Measurements from ENCODE around the gene FKBP14. TPM values are rescaled to one million over a fixed set of nuclear protein-coding genes. Genes with fewer than 3 reads are reported as not detected.

Gene FKBP14
- total and polyA plus RNA-seq, 9 of the 15 experiments (the other 6 are each of a cell fraction or from before 2014, with no cell fraction given): 5.3 to 27.9 (median 14.3) TPM

DNA sequence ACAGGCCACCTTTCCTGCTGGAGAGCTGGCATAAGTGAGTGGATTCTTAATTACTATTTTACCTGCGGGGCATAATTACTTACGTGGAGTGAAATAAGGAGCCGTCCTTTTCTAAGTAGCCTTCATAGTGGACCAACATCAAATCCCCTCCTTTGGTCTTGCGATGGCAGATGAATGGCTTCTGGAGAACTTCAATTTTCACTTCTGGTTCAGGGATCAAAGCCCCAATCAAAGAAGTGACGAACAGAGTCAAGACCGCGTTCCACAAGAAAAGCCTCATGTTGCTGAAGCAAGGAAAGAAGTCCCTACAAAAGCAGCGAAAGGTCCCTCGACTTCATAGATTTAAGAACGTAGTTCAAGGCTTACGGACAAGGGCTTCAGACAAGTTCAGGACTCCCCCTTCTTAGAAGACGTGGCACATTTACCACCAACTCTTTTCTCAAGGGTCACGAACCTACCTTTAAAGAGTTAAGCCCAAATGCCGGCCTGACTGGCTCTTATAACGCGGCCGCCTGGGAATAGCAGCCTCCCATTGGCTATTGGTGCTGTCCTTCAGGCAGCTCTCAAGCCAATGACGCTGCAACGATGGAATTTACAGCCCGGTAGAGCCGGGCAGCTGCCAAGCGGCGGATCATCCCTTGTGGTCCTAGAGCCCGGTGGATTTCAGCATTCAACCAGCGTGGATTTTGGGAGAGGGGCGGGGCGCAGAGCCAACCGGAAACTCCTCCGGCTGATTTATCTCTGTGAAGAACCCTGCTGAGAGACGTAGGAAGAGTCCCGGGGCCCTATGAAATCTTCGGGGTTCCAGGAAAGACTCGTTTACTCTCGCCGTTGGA is at the start of gene FKBP14 (continued):
- TF ChIP-seq SRSF9 (IDR thresholded peaks at IDR 0.05; ENCODE audit: borderline replicate concordance, low read depth, low read length) (no peak), PTTG1 (tag; IDR thresholded peaks at IDR 0.05; ENCODE audit: low read depth) (no peak), WHSC1 (IDR thresholded peaks at IDR 0.05; ENCODE audit: low read length) (no peak), CBX5 (IDR thresholded peaks at IDR 0.05; ENCODE audit: borderline replicate concordance, low read depth) (no peak), ZNF717 (CRISPR knock-in tag; IDR thresholded peaks at IDR 0.05) (no peak), RCOR1 (IDR thresholded peaks at IDR 0.05; ENCODE audit: borderline replicate concordance in 1 of 2, low read depth in 2 of 2, low read length in 2 of 2) (peak in 1 of 2 experiments; percentile 82; a peak in 2 of 4 replicates), KDM2B (CRISPR knock-in tag; IDR thresholded peaks at IDR 0.05) (no peak), ZNF584 (CRISPR knock-in tag; IDR thresholded peaks at IDR 0.05; ENCODE audit: low read depth) (no peak), ZNF586 (CRISPR knock-in tag; conservative IDR thresholded peaks at IDR 0.05) (no peak), EZH2 (IDR thresholded peaks at IDR 0.05; ENCODE audit: borderline replicate concordance, low read depth, low read length) (no peak), MEIS2 (IDR thresholded peaks at IDR 0.05; ENCODE audit: partially characterized antibody) (peak; percentile 92), KLF10 (CRISPR knock-in tag; IDR thresholded peaks at IDR 0.05) (no peak), SIN3A (IDR thresholded peaks at IDR 0.05; ENCODE audit: borderline replicate concordance in 2 of 2, control insufficient read depth in 1 of 2, low read depth in 2 of 2, low read length in 2 of 2) (peak; percentile 61 to 71; a peak in 1 of 4 replicates), EGR1 (conservative IDR thresholded peaks at IDR 0.05) (no peak), HDAC2 (IDR thresholded peaks at IDR 0.05) (no peak), BCL6 (CRISPR knock-in tag; IDR thresholded peaks at IDR 0.05) (no peak), YY1 (IDR thresholded peaks at IDR 0.05; ENCODE audit: borderline replicate concordance in 1 of 3, control insufficient read depth in 1 of 3, extremely low read depth in 1 of 3, insufficient read depth in 3 of 3, insufficient read length in 1 of 3, insufficient replicate concordance in 2 of 3, low read depth in 1 of 3, low read length in 2 of 3) (peak in 1 of 3 experiments; percentile 26), GATA2 (CRISPR knock-in tag; IDR thresholded peaks at IDR 0.05) (no peak), RFX1 (IDR thresholded peaks at IDR 0.05) (peak; percentile 36; the same call in 1 of the 2 replicates), RBM17 (IDR thresholded peaks at IDR 0.05; ENCODE audit: borderline replicate concordance, low read depth, low read length) (no peak), RBM39 (optimal IDR thresholded peaks at IDR 0.05; ENCODE audit: low read depth, low read length) (no peak), NR2C2 (CRISPR knock-in tag; IDR thresholded peaks at IDR 0.05) (no peak), NR2C2 (tag; IDR thresholded peaks at IDR 0.05) (peak; percentile 89)
- TF ChIP-seq, protein P1, sequence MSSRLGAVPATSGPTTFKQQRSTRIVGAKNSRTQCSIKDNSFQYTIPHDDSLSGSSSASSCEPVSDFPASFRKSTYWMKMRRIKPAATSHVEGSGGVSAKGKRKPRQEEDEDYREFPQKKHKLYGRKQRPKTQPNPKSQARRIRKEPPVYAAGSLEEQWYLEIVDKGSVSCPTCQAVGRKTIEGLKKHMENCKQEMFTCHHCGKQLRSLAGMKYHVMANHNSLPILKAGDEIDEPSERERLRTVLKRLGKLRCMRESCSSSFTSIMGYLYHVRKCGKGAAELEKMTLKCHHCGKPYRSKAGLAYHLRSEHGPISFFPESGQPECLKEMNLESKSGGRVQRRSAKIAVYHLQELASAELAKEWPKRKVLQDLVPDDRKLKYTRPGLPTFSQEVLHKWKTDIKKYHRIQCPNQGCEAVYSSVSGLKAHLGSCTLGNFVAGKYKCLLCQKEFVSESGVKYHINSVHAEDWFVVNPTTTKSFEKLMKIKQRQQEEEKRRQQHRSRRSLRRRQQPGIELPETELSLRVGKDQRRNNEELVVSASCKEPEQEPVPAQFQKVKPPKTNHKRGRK (tag; IDR thresholded peaks at IDR 0.05): no peak
- TF ChIP-seq, protein P2, sequence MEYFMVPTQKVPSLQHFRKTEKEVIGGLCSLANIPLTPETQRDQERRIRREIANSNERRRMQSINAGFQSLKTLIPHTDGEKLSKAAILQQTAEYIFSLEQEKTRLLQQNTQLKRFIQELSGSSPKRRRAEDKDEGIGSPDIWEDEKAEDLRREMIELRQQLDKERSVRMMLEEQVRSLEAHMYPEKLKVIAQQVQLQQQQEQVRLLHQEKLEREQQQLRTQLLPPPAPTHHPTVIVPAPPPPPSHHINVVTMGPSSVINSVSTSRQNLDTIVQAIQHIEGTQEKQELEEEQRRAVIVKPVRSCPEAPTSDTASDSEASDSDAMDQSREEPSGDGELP (CRISPR knock-in tag; IDR thresholded peaks at IDR 0.05; ENCODE audit: borderline replicate concordance): peak; percentile 95
- TF ChIP-seq, protein P3, sequence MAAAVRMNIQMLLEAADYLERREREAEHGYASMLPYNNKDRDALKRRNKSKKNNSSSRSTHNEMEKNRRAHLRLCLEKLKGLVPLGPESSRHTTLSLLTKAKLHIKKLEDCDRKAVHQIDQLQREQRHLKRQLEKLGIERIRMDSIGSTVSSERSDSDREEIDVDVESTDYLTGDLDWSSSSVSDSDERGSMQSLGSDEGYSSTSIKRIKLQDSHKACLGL (CRISPR knock-in tag; IDR thresholded peaks at IDR 0.05; ENCODE audit: borderline replicate concordance, poor library complexity, severe bottlenecking): no peak
